ENCODE measurements around the gene MED13L.

The MED13L gene

GRCh38 chr12:116130431-116130830 lies 147.1 kb downstream of the MED13L start:
- DNase-seq (ENCODE audit: low read depth in 2 of 2), result no peak

- no peak for DNase-seq (ENCODE audit: low read depth in 2 of 2)
Observed at GRCh38 chr12:116128779-116129178, 148.7 kb downstream of the MED13L start.

- no peak for DNase-seq (ENCODE audit: low read depth in 2 of 2)
Observed at GRCh38 chr12:116127859-116128258, 149.6 kb downstream of the MED13L start.

GRCh38 chr12:116126610-116127009 lies 150.9 kb downstream of the MED13L start:
- DNase-seq (ENCODE audit: low read depth in 2 of 2), result no peak

GRCh38 chr12:116125956-116126566 lies 151.4 kb downstream of the MED13L start:
- DNase-seq (ENCODE audit: low read depth in 2 of 2), result no peak

DNA sequence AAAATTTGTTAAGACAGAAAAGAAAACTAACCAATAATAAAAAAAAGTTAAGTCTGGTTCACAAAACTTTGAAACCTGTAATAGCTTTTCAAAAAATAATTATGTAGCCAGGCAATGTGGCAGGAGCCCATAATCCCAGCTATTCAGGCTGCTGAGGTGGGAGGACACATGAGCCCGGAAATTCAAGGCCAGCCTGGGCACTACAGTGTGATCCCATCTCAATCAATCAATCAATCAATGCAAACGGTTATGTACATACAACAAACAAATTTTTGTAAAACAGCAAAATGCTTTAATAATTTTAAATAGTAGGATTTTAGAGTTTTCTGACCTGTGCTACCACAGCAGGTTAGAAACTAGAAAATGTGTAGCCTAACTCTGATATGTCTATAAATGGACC lies 152.4 kb downstream of the MED13L start:
- DNase-seq (ENCODE audit: low read depth in 2 of 2), result no peak

DNA sequence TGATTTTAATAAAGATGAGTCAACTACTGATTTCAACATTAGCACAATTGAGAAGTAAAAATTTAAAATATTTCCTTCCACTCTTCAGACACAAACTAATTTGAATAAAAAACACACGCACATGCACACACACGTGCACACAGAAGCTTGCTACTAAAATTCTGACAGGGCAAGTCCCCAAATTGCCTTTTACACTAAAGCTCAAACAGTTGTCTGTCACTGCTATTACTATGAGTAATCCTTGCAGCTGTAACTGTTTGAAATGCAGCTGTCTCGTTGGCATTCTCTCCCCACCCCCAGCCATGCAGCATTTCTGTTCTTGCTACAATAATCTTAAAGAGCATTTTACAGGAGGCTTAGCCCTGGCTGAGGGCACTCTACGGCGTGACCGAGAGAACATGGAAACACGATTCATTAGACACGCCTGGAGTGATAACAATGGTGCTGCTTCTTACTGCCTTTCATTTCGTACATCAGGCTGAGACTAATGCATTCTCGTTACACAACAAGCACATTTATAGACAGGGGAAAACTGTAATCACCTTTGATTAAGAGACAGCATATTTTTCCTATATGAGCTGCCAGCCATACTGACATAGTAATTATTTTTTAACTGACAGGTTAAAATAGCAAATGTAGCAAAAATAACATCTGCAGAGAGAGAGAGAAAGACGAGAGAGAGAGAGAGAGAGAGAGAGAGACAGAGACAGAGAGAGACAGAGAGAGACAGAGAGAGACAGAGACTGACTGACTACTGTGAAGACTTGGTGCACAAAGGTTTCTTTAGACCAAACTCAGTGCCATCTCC lies 153.8 kb downstream of the MED13L start:
- DNase-seq (ENCODE audit: low read depth in 2 of 2), result no peak

DNA sequence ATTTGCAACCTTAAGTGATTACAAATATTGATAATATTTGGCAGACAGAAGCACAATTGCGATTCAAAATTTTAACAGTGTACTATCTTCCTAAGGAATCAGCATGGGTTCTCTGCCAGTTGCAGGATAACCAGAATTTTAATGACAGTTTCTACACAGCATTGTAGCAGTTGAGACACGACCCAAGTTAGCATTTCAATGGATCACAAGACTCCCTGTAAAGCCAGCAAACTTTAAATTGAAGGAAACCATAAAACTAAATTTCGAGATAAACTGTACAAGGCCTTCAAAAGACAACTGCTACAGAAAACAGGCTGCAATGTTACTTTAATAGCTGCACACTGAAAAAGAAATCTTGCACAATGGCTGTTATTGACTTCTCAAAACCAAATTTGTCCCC lies 154.9 kb downstream of the MED13L start:
- DNase-seq (ENCODE audit: low read depth in 2 of 2), result no peak

DNA sequence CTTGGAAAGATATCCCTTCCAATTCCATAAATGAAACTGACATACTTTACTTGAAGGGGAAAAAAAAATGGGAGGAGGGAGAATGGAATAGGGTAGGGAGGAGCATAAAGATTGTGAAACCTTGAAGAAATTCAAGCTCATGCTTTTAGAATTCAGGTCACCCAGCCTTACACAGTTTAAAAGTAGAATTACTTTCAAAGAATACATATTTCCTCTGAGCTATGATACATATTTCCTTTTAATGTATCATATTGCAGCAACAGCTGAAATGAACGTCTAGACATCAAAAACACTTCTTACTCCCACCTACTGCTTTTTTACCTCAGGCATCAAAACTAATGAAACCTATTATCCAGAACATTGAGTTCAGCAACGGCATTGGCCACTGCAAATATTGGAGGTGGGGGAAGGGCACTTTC lies 156.0 kb downstream of the MED13L start:
- no peak for DNase-seq (ENCODE audit: low read depth in 2 of 2)

GRCh38 chr12:116116650-116117424 lies 160.7 kb downstream of the MED13L start:
- no peak for DNase-seq (ENCODE audit: low read depth in 2 of 2)

- DNase-seq (ENCODE audit: low read depth in 2 of 2), result no peak
Observed at GRCh38 chr12:116113398-116114130, 163.9 kb downstream of the MED13L start.

DNA sequence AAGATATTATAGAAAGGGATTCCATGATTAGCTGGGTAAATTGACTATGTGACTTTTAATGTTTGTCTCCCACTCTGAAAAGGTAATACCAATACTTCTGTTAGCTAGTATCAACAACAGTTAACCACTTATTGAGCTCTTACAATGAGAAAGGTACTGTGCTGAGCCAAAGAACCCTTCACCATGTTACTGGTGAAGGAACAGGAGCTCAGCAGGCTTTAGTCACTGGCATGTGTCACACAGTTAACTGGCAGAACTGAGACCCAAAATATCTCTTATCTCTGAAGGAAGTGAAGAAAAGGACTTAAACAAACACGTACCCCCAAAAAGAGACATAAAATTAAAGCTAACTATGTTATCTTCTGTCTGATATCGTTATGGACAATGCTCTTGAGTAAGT lies 170.6 kb downstream of the MED13L start:
- DNase-seq (ENCODE audit: low read depth in 2 of 2), result no peak

GRCh38 chr12:116104167-116104767 lies 173.2 kb downstream of the MED13L start:
- no peak for DNase-seq (ENCODE audit: low read depth in 2 of 2)

DNA sequence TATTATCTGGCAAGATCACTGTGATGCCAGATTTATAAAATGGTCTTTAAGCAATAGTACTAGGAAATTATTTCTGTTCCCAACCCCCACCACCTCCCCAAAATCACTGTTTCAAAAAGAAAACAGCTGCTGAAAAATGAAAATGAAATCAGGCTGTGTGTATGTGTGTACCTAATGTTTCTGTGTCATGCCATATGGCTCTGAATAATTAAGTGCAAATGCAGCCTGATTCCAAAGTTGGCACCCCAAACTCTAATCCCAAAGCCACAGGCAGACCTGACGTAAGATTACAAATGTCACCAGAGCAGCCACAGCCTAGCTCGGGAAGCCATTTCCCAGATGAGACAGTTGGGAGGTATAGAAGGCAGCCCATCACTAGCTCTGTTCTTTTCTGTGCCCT lies 175.5 kb downstream of the MED13L start:
- DNase-seq (ENCODE audit: low read depth in 2 of 2), result no peak

DNA sequence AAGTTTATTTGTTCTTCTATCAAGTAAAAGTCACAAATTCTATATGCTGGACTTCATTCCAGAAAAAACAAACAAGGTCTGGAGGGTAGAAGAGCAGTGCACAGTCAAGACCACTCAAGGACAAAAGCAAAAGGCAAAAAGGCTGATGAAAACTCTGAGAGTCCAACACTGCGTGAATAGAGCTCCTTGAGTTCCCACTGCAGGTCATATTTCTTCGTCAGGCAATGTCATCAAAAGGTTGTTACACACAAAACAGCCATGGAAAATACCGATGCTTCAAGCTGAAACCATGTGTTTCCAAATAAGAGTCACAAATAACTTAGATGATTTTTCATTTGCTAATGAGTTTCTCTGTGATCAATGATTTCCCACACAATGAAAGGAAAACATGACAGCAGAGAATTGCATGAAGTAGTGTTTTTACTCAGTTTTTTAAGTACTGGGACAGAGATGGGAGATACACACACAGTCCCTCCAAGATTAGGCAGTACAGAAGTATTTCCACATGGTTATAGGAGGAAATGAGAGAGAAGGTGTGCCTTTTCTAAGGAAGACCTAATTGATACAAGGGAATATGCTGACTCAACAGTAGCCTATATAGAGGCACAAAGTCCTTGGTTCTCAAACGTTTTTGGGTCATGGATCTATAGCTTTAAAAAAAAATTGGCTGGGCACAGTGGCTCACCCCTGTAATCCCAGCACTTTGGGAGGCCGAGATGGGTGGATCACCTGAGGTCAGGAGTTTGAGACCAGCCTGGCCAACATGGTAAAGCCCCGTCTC lies 177.7 kb downstream of the MED13L start:
- no peak for DNase-seq (ENCODE audit: low read depth in 2 of 2)

GRCh38 chr12:116096874-116097273 lies 180.6 kb downstream of the MED13L start:
- DNase-seq (ENCODE audit: low read depth in 2 of 2), result no peak

DNA sequence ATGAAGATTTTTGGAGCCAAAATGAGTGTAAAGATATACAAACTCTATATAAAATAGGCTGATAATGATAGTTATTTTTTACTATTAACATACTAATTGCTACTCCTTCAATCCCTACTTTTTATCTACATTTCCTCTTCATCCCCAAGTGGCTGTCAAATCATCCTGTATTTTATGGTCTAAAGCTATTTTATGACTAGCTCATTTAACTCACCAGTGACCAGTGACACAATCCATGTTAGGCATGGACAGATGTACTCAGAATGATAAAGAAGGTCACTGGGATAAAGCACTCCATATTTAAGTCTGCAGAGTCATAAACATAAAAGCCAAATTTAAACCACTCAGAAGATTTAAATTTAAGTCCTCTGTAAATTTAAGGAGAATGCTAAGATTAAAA lies 183.0 kb downstream of the MED13L start:
- no peak for DNase-seq (ENCODE audit: low read depth in 2 of 2)

- no peak for DNase-seq (ENCODE audit: low read depth in 2 of 2)
Observed at GRCh38 chr12:116093915-116094314, 183.6 kb downstream of the MED13L start.

DNA sequence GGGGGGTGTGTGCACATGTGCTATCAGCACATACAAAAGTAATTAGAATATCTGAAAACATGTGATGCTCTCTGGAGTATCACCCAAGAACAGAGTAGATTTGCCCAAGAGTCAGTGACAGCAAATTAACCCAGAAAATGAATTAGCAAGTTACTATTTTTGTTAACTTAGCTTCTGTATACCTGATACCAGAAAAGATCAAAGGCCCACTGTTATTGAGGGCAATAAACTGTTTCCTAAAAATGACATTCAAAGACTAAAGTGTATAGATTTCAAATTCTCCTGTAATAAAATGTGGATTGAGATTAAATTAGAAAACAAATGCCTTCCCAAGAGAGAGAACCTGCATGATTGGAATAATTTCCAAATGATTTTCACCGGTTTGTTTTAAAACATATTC lies 184.7 kb downstream of the MED13L start:
- DNase-seq (ENCODE audit: low read depth in 2 of 2), result no peak

GRCh38 chr12:116092162-116092561 lies 185.3 kb downstream of the MED13L start:
- no peak for DNase-seq (ENCODE audit: low read depth in 2 of 2)

GRCh38 chr12:116091579-116091978 lies 185.9 kb downstream of the MED13L start:
- DNase-seq (ENCODE audit: low read depth in 2 of 2), result no peak

All from stimulated activated CD8-positive, alpha-beta memory T cell treated with anti-CD3 and anti-CD28 coated beads, Interleukin-7, amount 100 ng/mL, for 1 hour (primary cell).